Measurements from ENCODE around the gene KATNB1. TPM values are rescaled to one million over a fixed set of nuclear protein-coding genes. Genes with fewer than 3 reads are reported as not detected.
"Not testable (repeated sequence)": the region's sequence is repeated elsewhere in the genome, so short reads cannot be mapped to it uniquely, and the experiment has no call there.

KATNB1 gene
- total and polyA plus RNA-seq, 9 donors: 32.7 to 63.2 (median 43.1) TPM

GRCh38 chr16:57788951-57789350 is 53.4 kb downstream of the KATNB1 start:
- peaks cover 10% of the 10 kb centered on the region for H3K36me3 ChIP-seq (ENCODE audit: control insufficient read depth, insufficient read depth, low read length)
- no peak overlapping the region for H3K27ac ChIP-seq (ENCODE audit: low read length)
- 75% methylated on average over 8 of the region's 12 CpGs for WGBS (ENCODE audit: insufficient coverage)
- H3K9me3 ChIP-seq (replicated peaks; ENCODE audit: control insufficient read depth, low read depth, low read length): no peaks in the 10 kb centered on the region
- H3K27me3 ChIP-seq (ENCODE audit: control insufficient read depth, insufficient read depth, low read length): no peaks in the 10 kb centered on the region
- H3K4me1 ChIP-seq (ENCODE audit: control insufficient read depth, insufficient read depth, low read length): peaks cover 46% of the 10 kb centered on the region
- DNase-seq: no peak
- no peak overlapping the region for H3K4me3 ChIP-seq (ENCODE audit: low read length)

DNA sequence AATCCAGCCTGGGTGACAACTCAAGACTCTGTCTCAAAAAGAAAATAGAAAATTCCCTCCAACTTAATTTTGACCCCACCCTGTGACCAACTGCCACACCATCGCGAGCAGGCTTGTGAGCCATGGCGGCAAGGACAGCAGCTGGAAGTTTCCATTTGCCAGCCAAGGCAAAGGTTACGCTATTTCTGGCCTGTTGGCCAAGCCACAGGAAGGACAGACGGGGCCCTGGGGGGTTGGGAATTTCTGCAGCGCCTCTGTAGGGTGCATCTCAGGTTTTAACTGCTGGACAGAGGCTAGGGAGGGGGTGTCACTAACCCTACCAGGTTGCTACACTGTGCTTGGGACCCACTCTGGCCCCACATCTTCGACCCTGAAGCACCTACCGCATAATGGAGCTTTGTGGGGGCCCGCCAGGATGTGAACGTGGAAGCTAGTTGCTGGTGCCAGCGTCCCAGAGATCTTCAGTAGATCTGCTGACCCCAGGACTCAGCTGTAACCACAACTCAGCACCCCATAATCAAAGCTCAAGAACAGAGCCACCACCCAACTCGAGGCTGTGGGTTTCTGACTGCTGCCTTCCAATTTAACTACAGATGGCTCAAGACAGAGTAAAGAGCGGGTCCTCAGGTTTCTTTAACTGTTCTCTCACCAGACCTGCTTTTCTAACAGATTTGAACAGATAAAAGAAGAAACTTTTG is 55.8 kb downstream of the KATNB1 start:
- Histone ChIP-seq H3K4me1 (ENCODE audit: control insufficient read depth, insufficient read depth, low read length) (peaks cover 49% of the 10 kb centered on the region), H3K36me3 (ENCODE audit: control insufficient read depth, insufficient read depth, low read length) (peaks cover 5% of the 10 kb centered on the region), H3K4me3 (ENCODE audit: low read length) (no peak overlapping the region), H3K27me3 (ENCODE audit: control insufficient read depth, insufficient read depth, low read length) (no peaks in the 10 kb centered on the region), H3K9me3 (replicated peaks; ENCODE audit: control insufficient read depth, low read depth, low read length) (no peaks in the 10 kb centered on the region), H3K27ac (ENCODE audit: low read length) (peak overlapping the region; percentile 59)
- DNase-seq: peak; percentile 63
- 62% methylated on average over 9 of the region's 13 CpGs for WGBS (ENCODE audit: insufficient coverage)

DNA sequence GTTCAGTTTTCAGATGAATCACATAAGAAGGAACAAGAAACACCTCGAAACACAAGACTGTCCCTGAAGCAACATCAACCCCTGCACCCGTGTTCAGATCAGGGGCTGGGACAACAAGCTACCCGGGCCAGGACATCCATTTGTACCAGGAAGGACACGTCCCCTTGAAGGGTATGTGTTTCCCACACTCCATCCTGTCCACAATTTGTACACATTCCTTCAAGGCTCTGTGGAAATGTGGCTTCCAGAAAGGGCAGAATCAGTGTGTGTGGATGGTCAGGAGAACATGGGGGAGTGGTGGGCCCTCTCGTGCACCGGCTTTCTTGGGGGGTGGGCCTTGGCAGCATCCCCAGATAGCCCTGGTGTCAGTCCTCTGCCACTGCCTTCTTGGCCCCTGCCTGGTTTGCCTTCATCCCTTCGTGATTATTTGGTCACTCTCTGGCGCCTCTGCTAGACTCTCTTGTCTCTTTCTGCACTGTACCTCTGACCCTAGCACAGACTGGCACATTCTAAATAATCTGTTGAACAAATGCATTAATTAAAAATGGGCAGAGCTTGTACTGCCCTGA is 56.4 kb downstream of the KATNB1 start:
- Histone ChIP-seq H3K36me3 (ENCODE audit: control insufficient read depth, insufficient read depth, low read length) (peaks cover 8% of the 10 kb centered on the region), H3K27me3 (ENCODE audit: control insufficient read depth, insufficient read depth, low read length) (no peaks in the 10 kb centered on the region), H3K4me3 (ENCODE audit: low read length) (no peak overlapping the region), H3K27ac (ENCODE audit: low read length) (no peak overlapping the region), H3K4me1 (ENCODE audit: control insufficient read depth, insufficient read depth, low read length) (peaks cover 43% of the 10 kb centered on the region), H3K9me3 (replicated peaks; ENCODE audit: control insufficient read depth, low read depth, low read length) (no peaks in the 10 kb centered on the region)
- 87% methylated on average over 2 of the region's 8 CpGs for WGBS (ENCODE audit: insufficient coverage)
- no peak for DNase-seq

DNA sequence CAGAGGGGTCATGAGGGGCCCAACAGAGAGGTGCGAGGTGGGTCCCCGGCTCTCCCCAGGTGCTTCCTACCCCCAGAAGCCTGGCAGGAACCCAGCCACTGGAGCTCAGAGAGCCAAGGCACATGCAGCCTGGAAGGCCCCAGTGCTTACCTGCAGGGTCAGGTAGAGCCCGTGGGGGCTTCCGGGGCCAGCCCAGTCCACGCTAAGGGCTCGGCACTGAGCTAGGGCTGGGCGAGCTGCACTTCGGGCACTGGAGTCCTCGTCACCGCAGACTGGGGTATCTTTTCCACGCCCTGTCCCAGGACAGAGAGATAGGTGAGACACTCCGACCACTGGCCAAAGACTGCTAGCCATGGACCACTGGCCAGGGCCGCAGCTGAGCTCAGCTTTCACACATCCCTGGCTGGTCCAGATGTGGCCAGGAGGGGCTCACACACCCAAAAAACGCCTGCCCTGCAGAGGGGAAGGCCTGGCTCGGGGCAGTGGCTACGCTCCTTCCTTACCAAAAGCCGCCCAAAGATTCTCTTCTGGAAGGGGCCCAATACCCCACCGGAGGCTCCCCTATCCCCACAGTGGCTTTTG is 59.4 kb downstream of the KATNB1 start:
- DNase-seq: no peak
- 67% methylated on average over 18 of the region's 18 CpGs for WGBS (ENCODE audit: insufficient coverage)
- no peaks in the 10 kb centered on the region for H3K27me3 ChIP-seq (ENCODE audit: control insufficient read depth, insufficient read depth, low read length)
- H3K4me1 ChIP-seq (ENCODE audit: control insufficient read depth, insufficient read depth, low read length): peaks cover 50% of the 10 kb centered on the region
- H3K4me3 ChIP-seq (ENCODE audit: low read length): no peak overlapping the region
- H3K27ac ChIP-seq (ENCODE audit: low read length): no peak overlapping the region
- H3K36me3 ChIP-seq (ENCODE audit: control insufficient read depth, insufficient read depth, low read length): peaks cover 8% of the 10 kb centered on the region
- no peaks in the 10 kb centered on the region for H3K9me3 ChIP-seq (replicated peaks; ENCODE audit: control insufficient read depth, low read depth, low read length)

DNA sequence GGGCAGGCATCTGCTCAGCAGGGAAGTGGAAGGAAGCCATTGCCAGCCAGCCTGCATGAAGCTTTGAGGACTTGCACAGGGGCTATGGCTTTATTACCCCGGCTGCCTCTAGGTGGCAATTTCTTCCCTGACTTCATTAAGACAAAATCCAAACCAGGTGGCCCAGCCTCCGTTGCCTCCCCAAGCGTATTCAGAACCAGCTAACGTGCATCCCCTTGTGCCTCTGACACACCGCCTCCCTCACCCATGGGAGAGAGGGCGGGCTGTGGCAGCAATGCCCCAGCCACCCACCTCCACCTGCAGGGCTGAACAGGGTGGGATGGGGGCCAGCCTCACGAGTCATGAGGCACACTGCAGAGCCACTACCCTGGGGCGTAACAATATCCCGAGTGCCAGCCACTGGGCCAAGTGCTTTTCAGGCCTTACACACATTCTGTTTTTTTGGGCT is 59.9 kb downstream of the KATNB1 start:
- no peak for DNase-seq
- Histone ChIP-seq H3K27ac (ENCODE audit: low read length) (no peak overlapping the region), H3K4me1 (ENCODE audit: control insufficient read depth, insufficient read depth, low read length) (peaks cover 53% of the 10 kb centered on the region)

GRCh38 chr16:57796014-57796413 is 60.4 kb downstream of the KATNB1 start:
- not testable (repeated sequence) for H3K36me3 ChIP-seq (ENCODE audit: control insufficient read depth, insufficient read depth, low read length); H3K27ac ChIP-seq (ENCODE audit: low read length); H3K4me3 ChIP-seq (ENCODE audit: low read length); DNase-seq; H3K9me3 ChIP-seq (replicated peaks; ENCODE audit: control insufficient read depth, low read depth, low read length); H3K27me3 ChIP-seq (ENCODE audit: control insufficient read depth, insufficient read depth, low read length)
- peaks cover 54% of the 10 kb centered on the region for H3K4me1 ChIP-seq (ENCODE audit: control insufficient read depth, insufficient read depth, low read length)
- 92% methylated on average over 3 of the region's 5 CpGs for WGBS (ENCODE audit: insufficient coverage)

More for the DNA sequence above, 59.9 kb downstream of the KATNB1 start:
- Histone ChIP-seq H3K27me3 (ENCODE audit: control insufficient read depth, insufficient read depth, low read length) (no peaks in the 10 kb centered on the region), H3K9me3 (replicated peaks; ENCODE audit: control insufficient read depth, low read depth, low read length) (no peaks in the 10 kb centered on the region), H3K36me3 (ENCODE audit: control insufficient read depth, insufficient read depth, low read length) (peaks cover 8% of the 10 kb centered on the region), H3K4me3 (ENCODE audit: low read length) (no peak overlapping the region)
- WGBS (ENCODE audit: insufficient coverage): 19% methylated on average over 5 of the region's 9 CpGs

- H3K9me3 ChIP-seq (replicated peaks; ENCODE audit: control insufficient read depth, low read depth, low read length): no peaks in the 10 kb centered on the region
- H3K27me3 ChIP-seq (ENCODE audit: control insufficient read depth, insufficient read depth, low read length): peaks cover 2% of the 10 kb centered on the region
- DNase-seq: no peak
- peaks cover 8% of the 10 kb centered on the region for H3K36me3 ChIP-seq (ENCODE audit: control insufficient read depth, insufficient read depth, low read length)
- WGBS (ENCODE audit: insufficient coverage): 97% methylated on average over 13 of the region's 13 CpGs
- H3K4me3 ChIP-seq (ENCODE audit: low read length): no peak overlapping the region
- no peak overlapping the region for H3K27ac ChIP-seq (ENCODE audit: low read length)
- peaks cover 52% of the 10 kb centered on the region for H3K4me1 ChIP-seq (ENCODE audit: control insufficient read depth, insufficient read depth, low read length)
These were observed 61.6 kb downstream of the KATNB1 start for GRCh38 chr16:57797216-57797525.

GRCh38 chr16:57797526-57798266 is 62.1 kb downstream of the KATNB1 start:
- H3K36me3 ChIP-seq (ENCODE audit: control insufficient read depth, insufficient read depth, low read length): peaks cover 8% of the 10 kb centered on the region
- 41% methylated on average over 42 of the region's 42 CpGs for WGBS (ENCODE audit: insufficient coverage)
- H3K9me3 ChIP-seq (replicated peaks; ENCODE audit: control insufficient read depth, low read depth, low read length): no peaks in the 10 kb centered on the region
- H3K4me3 ChIP-seq (ENCODE audit: low read length): no peak overlapping the region
- no peak overlapping the region for H3K27ac ChIP-seq (ENCODE audit: low read length)
- H3K27me3 ChIP-seq (ENCODE audit: control insufficient read depth, insufficient read depth, low read length): peaks cover 2% of the 10 kb centered on the region
- H3K4me1 ChIP-seq (ENCODE audit: control insufficient read depth, insufficient read depth, low read length): peaks cover 54% of the 10 kb centered on the region
- no peak for DNase-seq

- peaks cover 8% of the 10 kb centered on the region for H3K36me3 ChIP-seq (ENCODE audit: control insufficient read depth, insufficient read depth, low read length)
- H3K4me3 ChIP-seq (ENCODE audit: low read length): no peak overlapping the region
- peaks cover 61% of the 10 kb centered on the region for H3K4me1 ChIP-seq (ENCODE audit: control insufficient read depth, insufficient read depth, low read length)
- H3K27me3 ChIP-seq (ENCODE audit: control insufficient read depth, insufficient read depth, low read length): peaks cover 2% of the 10 kb centered on the region
- no peak for DNase-seq
- no peaks in the 10 kb centered on the region for H3K9me3 ChIP-seq (replicated peaks; ENCODE audit: control insufficient read depth, low read depth, low read length)
- H3K27ac ChIP-seq (ENCODE audit: low read length): no peak overlapping the region
- 58% methylated on average over 12 of the region's 16 CpGs for WGBS (ENCODE audit: insufficient coverage)
These were observed 62.8 kb downstream of the KATNB1 start for GRCh38 chr16:57798267-57798810.

Measured in muscle of leg (tissue), 11 donors.